Uterus (tissue), 4 donors: ENCODE data around the gene PRG2. TPM values are rescaled to one million over a fixed set of nuclear protein-coding genes. Genes with fewer than 3 reads are reported as not detected.
"Not testable (repeated sequence)": the region's sequence is repeated elsewhere in the genome, so short reads cannot be mapped to it uniquely, and the experiment has no call there.

ENCODE experiments used
- DNase-seq, 2 donors: peaks; one replicate each; pipeline ENCODE4 v3.0.0-alpha.2; 2019 to 2020
- H3K27ac ChIP-seq, 2 donors: fragments of 200-600 bp; sonication (generic); 1 replicate in 1 of 2; 2 replicates in 1 of 2; pipeline ENCODE4 v1.5.1; 2016 to 2018
- H3K27me3 ChIP-seq, 2 donors: fragments of 200-600 bp; sonication (generic); one replicate each; pipeline ENCODE4 v1.5.1; 2018 to 2019; ENCODE audit warnings: control low read depth in 1 of 2
- H3K36me3 ChIP-seq, 2 donors: fragments of 200-600 bp; sonication (generic); one replicate each; pipeline ENCODE4 v1.5.1; 2019; ENCODE audit warnings: control low read depth in 1 of 2
- H3K4me1 ChIP-seq, 2 donors: fragments of 200-600 bp; sonication (generic); one replicate each; pipeline ENCODE4 v1.5.1; 2018 to 2019; ENCODE audit warnings: control low read depth in 1 of 2
- H3K4me3 ChIP-seq, 2 donors: fragments of 200-600 bp; sonication (generic); 1 replicate in 1 of 2; 2 replicates in 1 of 2; pipeline ENCODE4 v1.5.1; 2018 to 2019; ENCODE audit warnings: mild to moderate bottlenecking in 1 of 2
- H3K9me3 ChIP-seq, 2 donors: fragments of 200-600 bp; sonication (generic); one replicate each; pipeline ENCODE4 v1.5.1; 2019; ENCODE audit warnings: control low read depth in 1 of 2
- CTCF ChIP-seq, 4 experiments: fragments of 200-600 bp in 2 of 4; fragments of 450-650 bp in 2 of 4; sonication (generic) in 2 of 4; IDR thresholded peaks; one replicate each; pipeline ENCODE4 v1.5.1; 2016 to 2019; ENCODE audit warnings: antibody characterized with exemption in 4 of 4, mild to moderate bottlenecking in 2 of 4, moderate library complexity in 1 of 4
- POLR2A ChIP-seq, 2 donors: fragments of 450-650 bp; IDR thresholded peaks; one replicate each; pipeline ENCODE4 v1.6.1; 2016; ENCODE audit warnings: antibody characterized with exemption in 2 of 2, mild to moderate bottlenecking in 1 of 2, moderate library complexity in 1 of 2
- intact Hi-C: fragments of 100-400 bp; cut with DNase I; formaldehyde crosslinking; loops from one replicate; pipeline ENCODE4 v1.15.1; 2023; ENCODE audit warnings: low total_unique reads
- total RNA-seq, 4 donors: library from RNA; depleted of rRNA in 3 of 4; stranded (reverse); fragments of >200 nt in 3 of 4; gene quantifications; one replicate each; pipeline versions ENCODE4 v1.1.0 to v1.2.4, GENCODE V29; 2014 to 2023
- donor health status: DM: yes; HTN: yes; CAD: no.

PRG2 gene
- total RNA-seq, 4 donors from 2014 or later, result 0.21 TPM; not detected in 3

- TF ChIP-seq CTCF (IDR thresholded peaks at IDR 0.05) (no peak), POLR2A (IDR thresholded peaks at IDR 0.05) (no peak)
- no peaks in the 10 kb centered on the region for H3K4me1 ChIP-seq
- no peak for DNase-seq
- no peak overlapping the region for H3K27ac ChIP-seq
- H3K4me3 ChIP-seq, result no peak overlapping the region
- H3K9me3 ChIP-seq, result no peaks in the 10 kb centered on the region
- H3K36me3 ChIP-seq, result no peaks in the 10 kb centered on the region
- no peaks in the 10 kb centered on the region for H3K27me3 ChIP-seq
- intact Hi-C loops, result no loop called here
Measured at GRCh38 chr11:57339328-57339727, 51.1 kb downstream of the PRG2 start.

- H3K9me3 ChIP-seq, result no peaks in the 10 kb centered on the region
- H3K27me3 ChIP-seq, result no peaks in the 10 kb centered on the region
- intact Hi-C loops, result no loop called here
- no peak within 1 kb of the TSS for H3K27ac ChIP-seq
- no peaks in the 10 kb centered on the region for H3K36me3 ChIP-seq
- no peak for DNase-seq
- no peaks in the 10 kb centered on the region for H3K4me1 ChIP-seq
- no peak within 1 kb of the TSS for H3K4me3 ChIP-seq
- TF ChIP-seq CTCF (IDR thresholded peaks at IDR 0.05) (no peak), POLR2A (IDR thresholded peaks at IDR 0.05) (no peak)
Measured at GRCh38 chr11:57338142-57338541, 52.3 kb downstream of the PRG2 start, which contains the start of gene P2RX3. TSS of gene P2RX3 (plus strand) at chr11:57338352. CDS start at chr11:57338551, 199 bp downstream.

GRCh38 chr11:57336856-57337255, 53.6 kb downstream of the PRG2 start:
- H3K36me3 ChIP-seq, intact Hi-C loops, H3K4me3 ChIP-seq: not testable (repeated sequence)

More at GRCh38 chr11:57336856-57337255, 53.6 kb downstream of the PRG2 start:
- not testable (repeated sequence) for H3K4me1 ChIP-seq, H3K9me3 ChIP-seq, DNase-seq, H3K27me3 ChIP-seq
- H3K27ac ChIP-seq, result peak overlapping the region in 1 of 2 donors; percentile 96

Other genes with a start within 250 kb of the PRG2 start
- 1 to 10 TPM in 1 of 4 donors, under 1 TPM in 1, not detected in 2; 0.26 to 2.1 TPM for gene LRRC55, start 208.7 kb downstream of the PRG2 start, total RNA-seq
- gene APLNR, start 153.4 kb downstream of the PRG2 start, total RNA-seq, result 100 to 1,000 TPM in 1 of 4 donors, under 1 TPM in 1, not detected in 2; 0.58 to 112 TPM
- 100 to 1,000 TPM in 1 of 4 donors, 10 to 100 TPM in 3; 22.5 to 269 (median 70.8) TPM for gene TNKS1BP1, start 65.7 kb downstream of the PRG2 start, total RNA-seq
- gene SSRP1, start 54.8 kb downstream of the PRG2 start, total RNA-seq, result 100 to 1,000 TPM in 1 of 4 donors, 10 to 100 TPM in 3; 29.4 to 115 (median 75.3) TPM
- gene P2RX3, start 52.3 kb downstream of the PRG2 start, total RNA-seq, result under 1 TPM in 1 of 4 donors, not detected in 3; 0.69 TPM
- gene PRG3, start 9.5 kb downstream of the PRG2 start, total RNA-seq, result not detected
- 100 to 1,000 TPM in 2 of 4 donors, 10 to 100 TPM in 2; 44.1 to 333 (median 102) TPM for gene SLC43A3, start 36.5 kb upstream of the PRG2 start, total RNA-seq
- gene RTN4RL2, start 69.9 kb upstream of the PRG2 start, total RNA-seq, result 1 to 10 TPM in 1 of 4 donors, not detected in 3; 1.7 TPM
- 10 to 100 TPM; 13.1 to 48.4 (median 22.5) TPM for gene SLC43A1, start 125.1 kb upstream of the PRG2 start, total RNA-seq
- 10 to 100 TPM in 3 of 4 donors, 1 to 10 TPM in 1; 7.7 to 47.4 (median 19.6) TPM for gene TIMM10, start 140.1 kb upstream of the PRG2 start, total RNA-seq
- not detected for gene SMTNL1, start 146.9 kb upstream of the PRG2 start, total RNA-seq
- gene UBE2L6, start 177.0 kb upstream of the PRG2 start, total RNA-seq, result 10 to 100 TPM; 28.3 to 87.9 (median 84.2) TPM
- gene SERPING1, start 207.0 kb upstream of the PRG2 start, total RNA-seq, result 100 to 1,000 TPM in 3 of 4 donors, 10 to 100 TPM in 1; 39.3 to 742 (median 362) TPM